Muscle layer of duodenum (tissue), 2 donors: ENCODE results near the gene CALCR.

Experiments
- H3K27ac ChIP-seq: one replicate; pipeline ENCODE4 v1.7.0; 2013; ENCODE audit warnings: mild to moderate bottlenecking, low read length
- H3K27me3 ChIP-seq: one replicate; pipeline ENCODE4 v1.7.0; 2013; ENCODE audit warnings: low read depth, mild to moderate bottlenecking, control low read depth, low read length
- H3K36me3 ChIP-seq, 2 donors: one replicate each; pipeline ENCODE4 v1.7.0; 2013; ENCODE audit warnings: low read length in 2 of 2, control low read depth in 1 of 2, mild to moderate bottlenecking in 1 of 2; ENCODE audit not compliant: insufficient read depth in 2 of 2, control insufficient read depth in 1 of 2
- H3K4me1 ChIP-seq, 2 donors: one replicate each; pipeline ENCODE4 v1.7.0; 2013; ENCODE audit warnings: low read length in 2 of 2, mild to moderate bottlenecking in 2 of 2, control low read depth in 1 of 2, moderate library complexity in 1 of 2; ENCODE audit not compliant: insufficient read depth in 2 of 2, control insufficient read depth in 1 of 2
- H3K4me3 ChIP-seq, 2 donors: one replicate each; pipeline ENCODE4 v1.7.0; 2013; ENCODE audit warnings: low read length in 2 of 2, low read depth in 1 of 2, mild to moderate bottlenecking in 1 of 2
- H3K9me3 ChIP-seq, 2 donors: one replicate each; pipeline ENCODE4 v1.7.0; 2013; ENCODE audit warnings: low read length in 2 of 2, control low read depth in 1 of 2, mild to moderate bottlenecking in 1 of 2; ENCODE audit not compliant: control insufficient read depth in 1 of 2
- donor health status: healthy.

The CALCR gene

DNA sequence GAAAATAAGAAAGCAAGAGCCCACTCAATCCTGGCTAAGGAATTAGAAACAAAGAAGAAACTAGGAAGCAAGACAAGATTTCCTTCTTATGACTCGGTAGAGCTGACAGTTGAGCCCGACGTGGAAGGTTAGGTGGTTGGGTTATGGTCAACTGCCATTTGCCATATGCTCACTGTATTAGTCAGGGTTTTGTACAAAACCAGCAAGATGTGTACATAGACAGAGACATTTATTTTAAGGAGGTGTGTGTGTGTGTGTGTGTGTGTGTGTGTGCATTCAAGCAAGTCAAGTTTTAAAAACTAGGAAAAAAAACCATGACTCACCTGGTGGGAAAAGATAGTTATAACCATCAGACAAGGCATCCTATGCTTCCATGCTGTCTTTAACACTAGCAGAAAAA is 183.9 kb downstream of the CALCR start:
- Histone ChIP-seq H3K4me3 (no peak overlapping the region), H3K36me3 (no peaks in the 10 kb centered on the region), H3K4me1 (no peaks in the 10 kb centered on the region)

DNA sequence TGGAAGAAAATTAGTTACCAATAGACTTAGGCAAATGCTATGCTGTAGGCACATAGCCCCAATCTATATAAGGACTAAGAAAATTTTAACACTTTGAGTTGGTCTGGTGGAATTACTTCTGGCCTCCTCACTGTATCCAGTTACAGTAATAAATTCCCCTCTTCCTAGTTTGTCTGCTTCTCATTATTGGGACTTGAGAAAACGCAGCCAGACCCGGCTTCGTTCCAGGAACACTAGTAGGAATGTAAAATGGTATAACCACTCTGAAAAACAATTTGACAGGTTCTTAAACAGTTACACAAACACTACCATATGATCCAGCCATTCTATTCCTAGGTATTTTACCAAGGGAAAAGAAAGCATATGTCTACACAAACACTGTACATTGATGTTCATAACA is 192.2 kb downstream of the CALCR start:
- no peaks in the 10 kb centered on the region for H3K27me3 ChIP-seq
- no peaks in the 10 kb centered on the region for H3K4me1 ChIP-seq
- H3K27ac ChIP-seq: no peak overlapping the region
- no peaks in the 10 kb centered on the region for H3K9me3 ChIP-seq
- no peaks in the 10 kb centered on the region for H3K36me3 ChIP-seq
- no peak overlapping the region for H3K4me3 ChIP-seq

More for the DNA sequence above, 183.9 kb downstream of the CALCR start:
- no peaks in the 10 kb centered on the region for H3K9me3 ChIP-seq
- no peak overlapping the region for H3K27ac ChIP-seq
- H3K27me3 ChIP-seq: no peaks in the 10 kb centered on the region

DNA sequence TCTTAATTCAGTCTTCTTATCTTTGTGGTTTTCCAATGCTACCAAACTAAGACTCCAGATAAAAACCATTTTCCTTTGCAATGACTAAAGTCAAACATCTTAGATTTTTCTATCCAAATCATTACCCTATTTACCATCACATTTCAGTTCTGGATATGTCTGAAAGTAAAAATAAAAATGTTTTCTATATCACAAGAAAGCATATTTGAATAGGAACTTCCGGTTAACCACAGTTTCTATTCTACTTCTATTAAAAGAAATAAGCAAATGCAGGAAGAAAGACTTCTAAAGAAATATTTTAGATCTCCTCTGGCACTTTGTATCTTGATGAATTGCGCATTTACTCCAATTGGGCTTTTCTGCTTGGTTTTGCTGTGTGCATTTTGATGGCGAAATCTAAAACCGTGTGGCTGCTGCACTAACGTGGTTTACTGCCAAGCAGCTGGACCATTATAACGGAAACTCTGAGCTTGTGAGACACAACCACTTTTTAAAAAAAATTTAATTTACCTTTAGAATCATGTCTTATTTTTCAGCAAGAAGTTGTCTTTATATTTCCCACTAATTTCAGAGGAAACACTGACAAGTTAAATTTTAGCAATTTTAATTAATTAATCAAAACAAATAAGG is 196.3 kb downstream of the CALCR start:
- H3K27me3 ChIP-seq: no peaks in the 10 kb centered on the region
- no peak overlapping the region for H3K4me3 ChIP-seq
- H3K9me3 ChIP-seq: no peaks in the 10 kb centered on the region
- no peaks in the 10 kb centered on the region for H3K36me3 ChIP-seq
- H3K27ac ChIP-seq: no peak overlapping the region
- no peaks in the 10 kb centered on the region for H3K4me1 ChIP-seq

DNA sequence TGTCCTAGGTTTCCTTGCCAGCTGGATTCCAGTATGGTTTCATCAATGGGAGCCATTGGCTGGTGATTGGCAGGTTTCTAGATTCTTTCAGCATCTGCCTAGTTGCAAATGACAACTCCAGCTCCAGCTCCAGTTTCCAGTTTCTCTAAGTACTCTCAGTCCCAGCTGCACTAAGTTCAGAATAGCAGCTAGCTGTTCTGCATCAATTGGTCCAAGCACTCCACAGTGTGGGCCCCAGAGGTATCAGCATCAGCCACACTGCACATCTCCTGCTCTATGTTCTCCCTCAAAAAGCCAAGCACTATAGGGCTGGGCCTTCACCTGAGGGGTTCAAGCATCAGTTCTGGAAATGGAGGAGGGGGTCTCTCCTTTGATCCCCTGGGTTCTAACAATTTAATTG is 198.9 kb downstream of the CALCR start:
- Histone ChIP-seq H3K4me1 (no peaks in the 10 kb centered on the region), H3K4me3 (no peak overlapping the region), H3K27me3 (no peaks in the 10 kb centered on the region), H3K27ac (no peak overlapping the region), H3K9me3 (no peaks in the 10 kb centered on the region), H3K36me3 (no peaks in the 10 kb centered on the region)
